GM06990 (cell line): ENCODE results near the gene FRAT2.
"Not testable (repeated sequence)": the region's sequence is repeated elsewhere in the genome, so short reads cannot be mapped to it uniquely, and the experiment has no call there.

Source experiments
- DNase-seq: peaks from one replicate; pipeline ENCODE4 v3.0.0-alpha.2; 2011; ENCODE audit not compliant: insufficient read length; ENCODE audit errors: extremely low read depth
- H3K27me3 ChIP-seq: replicated peaks from 2 replicates; pipeline ENCODE4 v1.6.0; 2011; ENCODE audit warnings: low read length; ENCODE audit not compliant: control insufficient read depth, insufficient read depth
- H3K36me3 ChIP-seq: 2 replicates; pipeline ENCODE4 v1.5.1; 2011; ENCODE audit warnings: low read length; ENCODE audit not compliant: control insufficient read depth, insufficient read depth
- H3K4me3 ChIP-seq: replicated peaks from 2 replicates; pipeline ENCODE4 v1.5.1; 2011; ENCODE audit warnings: low read depth, mild to moderate bottlenecking, control low read depth, low read length
- CTCF ChIP-seq: IDR thresholded peaks from 2 replicates; pipeline ENCODE4 v1.5.1; 2011; ENCODE audit warnings: low read length, control low read depth, mild to moderate bottlenecking, inconsistent platforms; ENCODE audit not compliant: insufficient read depth, poor library complexity, severe bottlenecking

The FRAT2 gene

GRCh38 chr10:97355571-97355975 lies 21.0 kb upstream of the FRAT2 start:
- peak; percentile 18 for TF ChIP-seq CTCF
- no peak for DNase-seq

GRCh38 chr10:97353945-97354344 lies 19.4 kb upstream of the FRAT2 start:
- Histone ChIP-seq H3K27me3 (no peaks in the 10 kb centered on the region), H3K4me3 (no peak overlapping the region), H3K36me3 (peaks cover 6% of the 10 kb centered on the region)
- no peak for DNase-seq
- TF ChIP-seq CTCF: no peak

More at GRCh38 chr10:97355571-97355975, 21.0 kb upstream of the FRAT2 start:
- Histone ChIP-seq H3K4me3 (no peak overlapping the region), H3K27me3 (no peaks in the 10 kb centered on the region), H3K36me3 (peaks cover 13% of the 10 kb centered on the region)

- Histone ChIP-seq H3K36me3 (no peaks in the 10 kb centered on the region; the same call in 1 of the 2 replicates), H3K4me3 (no peak overlapping the region), H3K27me3 (no peaks in the 10 kb centered on the region)
- no peak for TF ChIP-seq CTCF
- DNase-seq: no peak
Measured at GRCh38 chr10:97349752-97350513, 15.4 kb upstream of the FRAT2 start.

- no peak for TF ChIP-seq CTCF
- DNase-seq: no peak
- no peaks in the 10 kb centered on the region for H3K36me3 ChIP-seq
- no peak overlapping the region for H3K4me3 ChIP-seq
- H3K27me3 ChIP-seq: no peaks in the 10 kb centered on the region
Measured at GRCh38 chr10:97347317-97347716, 12.8 kb upstream of the FRAT2 start.

- H3K27me3 ChIP-seq: not testable (repeated sequence)
Measured at GRCh38 chr10:97343664-97344063, 9.1 kb upstream of the FRAT2 start.

GRCh38 chr10:97341416-97341815 lies 6.9 kb upstream of the FRAT2 start:
- TF ChIP-seq CTCF: no peak
- Histone ChIP-seq H3K27me3 (no peaks in the 10 kb centered on the region), H3K4me3 (no peak overlapping the region), H3K36me3 (no peaks in the 10 kb centered on the region)
- no peak for DNase-seq

More at GRCh38 chr10:97343664-97344063, 9.1 kb upstream of the FRAT2 start:
- H3K36me3 ChIP-seq, H3K4me3 ChIP-seq, DNase-seq: not testable (repeated sequence)
